Epithelial cell of proximal tubule (primary cell): ENCODE measurements around the gene MAMDC2. TPM values are rescaled to one million over a fixed set of nuclear protein-coding genes. Genes with fewer than 3 reads are reported as not detected.

Source experiments
- DNase-seq: peaks from one replicate; pipeline ENCODE4 v3.0.0-alpha.2; 2011; ENCODE audit warnings: low read depth
- H3K4me3 ChIP-seq: 2 replicates; pipeline ENCODE4 v1.5.1; 2011; ENCODE audit warnings: low read depth, mild to moderate bottlenecking, low read length
- CTCF ChIP-seq: conservative IDR thresholded peaks from 2 replicates; pipeline ENCODE4 v1.5.1; 2012; ENCODE audit warnings: low read depth, mild to moderate bottlenecking, low read length
- total RNA-seq: library from RNA; depleted of rRNA; stranded (reverse); fragments of >200 nt; gene quantifications from 2 replicates; pipeline ENCODE4 v1.2.3, GENCODE V29; 2015

Gene MAMDC2
- total RNA-seq, 1 donor from 2014 or later: 5.5 TPM

- no peak overlapping the region for H3K4me3 ChIP-seq
- TF ChIP-seq CTCF: no peak
- no peak for DNase-seq
Measured at GRCh38 chr9:70100362-70100761, 56.7 kb downstream of the MAMDC2 start.

GRCh38 chr9:70101265-70101664, 57.6 kb downstream of the MAMDC2 start:
- H3K4me3 ChIP-seq: no peak overlapping the region
- TF ChIP-seq CTCF: no peak
- no peak for DNase-seq

- DNase-seq: no peak
- no peak overlapping the region for H3K4me3 ChIP-seq
- no peak for TF ChIP-seq CTCF
Measured at GRCh38 chr9:70105147-70105546, 61.5 kb downstream of the MAMDC2 start.

GRCh38 chr9:70106571-70106970, 62.9 kb downstream of the MAMDC2 start:
- H3K4me3 ChIP-seq: no peak overlapping the region
- TF ChIP-seq CTCF: no peak
- no peak for DNase-seq

GRCh38 chr9:70107558-70107957, 63.9 kb downstream of the MAMDC2 start:
- H3K4me3 ChIP-seq: no peak overlapping the region
- no peak for DNase-seq
- no peak for TF ChIP-seq CTCF

GRCh38 chr9:70108181-70108580, 64.5 kb downstream of the MAMDC2 start:
- no peak for TF ChIP-seq CTCF
- no peak for DNase-seq
- H3K4me3 ChIP-seq: no peak overlapping the region

GRCh38 chr9:70110194-70111041, 66.8 kb downstream of the MAMDC2 start:
- no peak overlapping the region for H3K4me3 ChIP-seq
- no peak for TF ChIP-seq CTCF
- no peak for DNase-seq
